Endothelial cell of umbilical vein (primary cell): ENCODE data around the gene PEX10. TPM values are rescaled to one million over a fixed set of nuclear protein-coding genes. Genes with fewer than 3 reads are reported as not detected.

Source experiments
- BruUV-seq: library from RNA; stranded (reverse); fragments of 400-500 nt; replicated peaks from 2 replicates; lab custom pipeline; 2021; lab: Mats Ljungman, UMichigan
- CTCF ChIA-PET: fragments of 300-600, 350-600 bp; sonication (Branson Sonifier 250); formaldehyde crosslinking; loops from one replicate; lab custom pipeline; 2021; ENCODE audit warnings: antibody characterized with exemption, inconsistent platforms; lab: Charles Lee
- POLR2A ChIA-PET: fragments of 300-600, 350-600 bp; sonication (Branson Sonifier 250); formaldehyde crosslinking; loops from one replicate; lab custom pipeline; 2021; ENCODE audit warnings: antibody characterized with exemption, inconsistent platforms; lab: Charles Lee
- DNase-seq: peaks from one replicate; pipeline ENCODE4 v3.0.0-alpha.2; 2011; ENCODE audit warnings: low read depth, low spot score
- FAIRE-seq: peaks from 2 replicates; lab custom pipeline; 2011; peaks lifted over from hg19 to GRCh38; lab: Jason Lieb, UNC
- H2AFZ ChIP-seq: 2 replicates; pipeline ENCODE4 v1.6.0; 2012; ENCODE audit warnings: low read depth, low read length, control low read depth, inconsistent platforms
- H3K27ac ChIP-seq: 2 replicates; pipeline ENCODE4 v1.5.1; 2011; ENCODE audit warnings: low read depth, mild to moderate bottlenecking, control low read depth, low read length, moderate library complexity; ENCODE audit not compliant: insufficient read depth
- H3K27me3 ChIP-seq, 2 experiments: 2 replicates each; pipeline versions ENCODE4 v1.6.0 to v1.6.1; 2011; ENCODE audit warnings: low read length in 2 of 2, mixed read lengths in 1 of 2; ENCODE audit not compliant: control insufficient read depth in 2 of 2, insufficient read depth in 2 of 2
- H3K36me3 ChIP-seq, 2 experiments: 2 replicates in 1 of 2; 3 replicates in 1 of 2; pipeline ENCODE4 v1.5.1; 2011; ENCODE audit warnings: low read length in 2 of 2, mild to moderate bottlenecking in 1 of 2, moderate library complexity in 1 of 2; ENCODE audit not compliant: control insufficient read depth in 2 of 2, insufficient read depth in 2 of 2; ENCODE audit errors: extremely low read depth in 1 of 2
- H3K4me1 ChIP-seq: 3 replicates; pipeline ENCODE4 v1.5.1; 2011; ENCODE audit warnings: mild to moderate bottlenecking, low read length; ENCODE audit not compliant: control insufficient read depth, insufficient read depth; ENCODE audit errors: extremely low read depth
- H3K4me2 ChIP-seq: 2 replicates; pipeline ENCODE4 v1.6.1; 2011; ENCODE audit warnings: low read length, control low read depth, mixed read lengths; ENCODE audit not compliant: insufficient read depth
- H3K4me3 ChIP-seq, 3 experiments: fragments of 200-600 bp in 1 of 3; sonication (generic), shearing (Covaris generic) in 1 of 3; replicated peaks in 1 of 3; 2 replicates each; pipeline ENCODE4 v1.5.1; 2011 to 2016; ENCODE audit warnings: control low read depth in 3 of 3, low read length in 3 of 3, mild to moderate bottlenecking in 2 of 3, inconsistent platforms in 1 of 3, low read depth in 1 of 3, moderate library complexity in 1 of 3; ENCODE audit not compliant: insufficient read depth in 1 of 3
- H3K79me2 ChIP-seq: 2 replicates; pipeline ENCODE4 v1.6.0; 2012; ENCODE audit warnings: low read length, inconsistent platforms; ENCODE audit not compliant: control insufficient read depth, insufficient read depth
- H3K9ac ChIP-seq: replicated peaks from 2 replicates; pipeline ENCODE3; 2011; ENCODE audit warnings: low read length, control low read depth; ENCODE audit not compliant: insufficient read depth; ENCODE audit errors: extremely low read depth
- H3K9me1 ChIP-seq: replicated peaks from 3 replicates; pipeline ENCODE4 v1.6.0; 2011; ENCODE audit warnings: mild to moderate bottlenecking, low read length; ENCODE audit not compliant: control insufficient read depth, insufficient read depth; ENCODE audit errors: extremely low read depth
- H3K9me3 ChIP-seq: replicated peaks from 2 replicates; pipeline ENCODE4 v1.5.1; 2012; ENCODE audit warnings: low read length, inconsistent platforms; ENCODE audit not compliant: control insufficient read depth, insufficient read depth
- H4K20me1 ChIP-seq: replicated peaks from 2 replicates; pipeline ENCODE3; 2011; ENCODE audit warnings: mild to moderate bottlenecking, low read length; ENCODE audit not compliant: control insufficient read depth, insufficient read depth; ENCODE audit errors: extremely low read depth
- EZH2 ChIP-seq: IDR thresholded peaks from 2 replicates; pipeline ENCODE4 v1.6.1; 2012; ENCODE audit warnings: borderline replicate concordance, low read depth, mild to moderate bottlenecking, moderate library complexity, low read length, inconsistent platforms; ENCODE audit not compliant: severe bottlenecking
- GATA2 ChIP-seq: IDR thresholded peaks from 2 replicates; pipeline ENCODE4 v1.7.0; 2011; ENCODE audit warnings: low read depth, mild to moderate bottlenecking, moderate library complexity, mixed read lengths, low read length; ENCODE audit not compliant: insufficient read length, insufficient read depth
- MYC ChIP-seq: IDR thresholded peaks from one replicate; pipeline ENCODE4 v1.6.1; 2011; ENCODE audit warnings: mild to moderate bottlenecking, low read depth, low read length
- dilution Hi-C: fragments of 300-500 bp; cut with MboI; formaldehyde crosslinking; loops from one replicate; pipeline ENCODE4 v1.15.0; 2019; ENCODE audit warnings: low sequenced_read_pairs; ENCODE audit not compliant: extremely low pct_ligation_motif_present
- intact Hi-C: fragments of 100-400 bp; cut with micrococcal nuclease; formaldehyde crosslinking; loops from one replicate; pipeline ENCODE4 v1.10.0; 2022
- polyA plus RNA-seq, 4 experiments: library from polyadenylated mRNA; depleted of rRNA in 3 of 4; stranded (reverse) in 3 of 4; unstranded in 1 of 4; fragments of >200 nt; gene quantifications; 2 replicates each; pipeline versions ENCODE4 v1.2.1 to v1.2.3, GENCODE V29; 2011 to 2012; ENCODE audit warnings: missing spikeins in 1 of 4
- total RNA-seq: library from RNA; stranded (reverse); gene quantifications from 2 replicates; pipeline ENCODE4 v1.2.3, GENCODE V29; 2021
- TF ChIP-seq, protein P1 (sequence below), 2 donors: IDR thresholded peaks; 1 replicate in 1 of 2; 2 replicates in 1 of 2; pipeline ENCODE4 v1.5.1; 2011; ENCODE audit warnings: low read length in 2 of 2, mild to moderate bottlenecking in 2 of 2, moderate library complexity in 2 of 2, control low read depth in 1 of 2, inconsistent platforms in 1 of 2, low read depth in 1 of 2; ENCODE audit not compliant: insufficient read depth in 1 of 2; ENCODE audit errors: extremely low read depth in 1 of 2

PEX10 gene
- total and polyA plus RNA-seq, 2 donors (not counting 3 experiments of a cell fraction or from before 2014, with no cell fraction given) = 25.1 to 26.7 TPM

- Histone ChIP-seq H3K4me2 (no peak overlapping the region), H3K79me2 (no peaks in the 10 kb centered on the region), H3K9ac (no peak overlapping the region), H3K36me3 (no peaks in the 10 kb centered on the region), H4K20me1 (no peaks in the 10 kb centered on the region), H3K27ac (no peak overlapping the region), H2AFZ (no peak overlapping the region), H3K4me1 (no peaks in the 10 kb centered on the region), H3K4me3 (no peak overlapping the region), H3K27me3 (no peaks in the 10 kb centered on the region), H3K9me1 (no peaks in the 10 kb centered on the region), H3K9me3 (no peaks in the 10 kb centered on the region)
- dilution Hi-C loops (no loop called here), intact Hi-C loops (loop anchor here (5.0 kb wide), 1 partner anchor 70 kb away; no protein-coding TSS in a partner anchor)
- DNase-seq = peak; percentile 29
- no TSS peak for BruUV-seq
- ChIA-PET CTCF (interaction anchor here (0.7 to 8.9 kb wide), 29 partner anchors 9 to 1042 kb away, joined by 3 to 631 read pairs (median 10); partner anchors contain the start of genes FAAP20, MORN1, RER1 and SKI), POLR2A (interaction anchor here (1.3 to 2.6 kb wide), 2 partner anchors 154 to 188 kb away, joined by 5 to 15 read pairs; partner anchors contain the start of gene FAAP20)
- TF ChIP-seq MYC (no peak), EZH2 (no peak), GATA2 (no peak)
- TF ChIP-seq, protein P1, sequence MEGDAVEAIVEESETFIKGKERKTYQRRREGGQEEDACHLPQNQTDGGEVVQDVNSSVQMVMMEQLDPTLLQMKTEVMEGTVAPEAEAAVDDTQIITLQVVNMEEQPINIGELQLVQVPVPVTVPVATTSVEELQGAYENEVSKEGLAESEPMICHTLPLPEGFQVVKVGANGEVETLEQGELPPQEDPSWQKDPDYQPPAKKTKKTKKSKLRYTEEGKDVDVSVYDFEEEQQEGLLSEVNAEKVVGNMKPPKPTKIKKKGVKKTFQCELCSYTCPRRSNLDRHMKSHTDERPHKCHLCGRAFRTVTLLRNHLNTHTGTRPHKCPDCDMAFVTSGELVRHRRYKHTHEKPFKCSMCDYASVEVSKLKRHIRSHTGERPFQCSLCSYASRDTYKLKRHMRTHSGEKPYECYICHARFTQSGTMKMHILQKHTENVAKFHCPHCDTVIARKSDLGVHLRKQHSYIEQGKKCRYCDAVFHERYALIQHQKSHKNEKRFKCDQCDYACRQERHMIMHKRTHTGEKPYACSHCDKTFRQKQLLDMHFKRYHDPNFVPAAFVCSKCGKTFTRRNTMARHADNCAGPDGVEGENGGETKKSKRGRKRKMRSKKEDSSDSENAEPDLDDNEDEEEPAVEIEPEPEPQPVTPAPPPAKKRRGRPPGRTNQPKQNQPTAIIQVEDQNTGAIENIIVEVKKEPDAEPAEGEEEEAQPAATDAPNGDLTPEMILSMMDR (IDR thresholded peaks at IDR 0.05; ENCODE audit: extremely low read depth in 1 of 2, insufficient read depth in 1 of 2, low read depth in 1 of 2, low read length in 2 of 2) = peak; percentile 41 to 78
- peak; percentile 64 for FAIRE-seq
Observed at GRCh38 chr1:2382621-2383361, 29.6 kb downstream of the PEX10 start.
